Left renal pelvis (tissue), 4 donors: ENCODE measurements around the gene TAF1D. TPM values are rescaled to one million over a fixed set of nuclear protein-coding genes. Genes with fewer than 3 reads are reported as not detected.
A peak's percentile ranks its signal among the peaks of the same experiment; 100 is the strongest.
"Not testable (repeated sequence)": the region's sequence is repeated elsewhere in the genome, so short reads cannot be mapped to it uniquely, and the experiment has no call there.

Source experiments
- DNase-seq, 4 donors: peaks; one replicate each; pipeline ENCODE4 v3.0.0-alpha.2; 2013; ENCODE audit warnings: low read depth in 4 of 4, low spot score in 3 of 4
- polyA plus RNA-seq, 4 donors: library from polyadenylated mRNA; unstranded; fragments of 120-200 nt; gene quantifications; one replicate each; pipeline ENCODE4 v1.2.1, GENCODE V29; 2013; ENCODE audit not compliant: insufficient read length in 4 of 4

Gene TAF1D
- polyA plus RNA-seq, 4 donors, result 102 to 178 (median 145) TPM

- DNase-seq, result no peak
Observed at GRCh38 chr11:93751001-93751400, 9.7 kb upstream of the TAF1D start.

- no peak for DNase-seq
Observed at GRCh38 chr11:93747122-93747521, 5.8 kb upstream of the TAF1D start.

- DNase-seq, result no peak
Observed at GRCh38 chr11:93746101-93746500, 4.8 kb upstream of the TAF1D start.

- not testable (repeated sequence) for DNase-seq
Observed at GRCh38 chr11:93745005-93745755, 3.9 kb upstream of the TAF1D start.

GRCh38 chr11:93744669-93745004 is 3.3 kb upstream of the TAF1D start:
- no peak for DNase-seq

GRCh38 chr11:93743291-93743690 is 2.0 kb upstream of the TAF1D start:
- no peak for DNase-seq

GRCh38 chr11:93741882-93742226 is 559 bp upstream of the TAF1D start:
- peak in 1 of 4 donors; percentile 59 for DNase-seq

GRCh38 chr11:93740730-93741093 is 583 bp downstream of the TAF1D start:
- DNase-seq, result no peak

- DNase-seq, result no peak
Observed at GRCh38 chr11:93740031-93740729, 1.1 kb downstream of the TAF1D start.

GRCh38 chr11:93738647-93739081 is 2.6 kb downstream of the TAF1D start:
- DNase-seq, result no peak

GRCh38 chr11:93737904-93738612 is 3.2 kb downstream of the TAF1D start:
- no peak for DNase-seq

- no peak for DNase-seq
Observed at GRCh38 chr11:93736129-93736528, 5.2 kb downstream of the TAF1D start.

GRCh38 chr11:93735627-93736026 is 5.7 kb downstream of the TAF1D start:
- no peak for DNase-seq

- no peak for DNase-seq
Observed at GRCh38 chr11:93734427-93735222, 6.7 kb downstream of the TAF1D start.

- DNase-seq, result no peak
Observed at GRCh38 chr11:93733474-93733873, 7.8 kb downstream of the TAF1D start.

GRCh38 chr11:93732237-93732892 is 8.9 kb downstream of the TAF1D start:
- no peak for DNase-seq

- no peak for DNase-seq
Observed at GRCh38 chr11:93730108-93731107, 10.9 kb downstream of the TAF1D start.

- DNase-seq, result no peak
Observed at GRCh38 chr11:93729129-93729616, 12.1 kb downstream of the TAF1D start.

- no peak for DNase-seq
Observed at GRCh38 chr11:93728792-93729128, 12.5 kb downstream of the TAF1D start.
